Measurements from ENCODE around the gene DNAJB14.

Gene DNAJB14

DNA sequence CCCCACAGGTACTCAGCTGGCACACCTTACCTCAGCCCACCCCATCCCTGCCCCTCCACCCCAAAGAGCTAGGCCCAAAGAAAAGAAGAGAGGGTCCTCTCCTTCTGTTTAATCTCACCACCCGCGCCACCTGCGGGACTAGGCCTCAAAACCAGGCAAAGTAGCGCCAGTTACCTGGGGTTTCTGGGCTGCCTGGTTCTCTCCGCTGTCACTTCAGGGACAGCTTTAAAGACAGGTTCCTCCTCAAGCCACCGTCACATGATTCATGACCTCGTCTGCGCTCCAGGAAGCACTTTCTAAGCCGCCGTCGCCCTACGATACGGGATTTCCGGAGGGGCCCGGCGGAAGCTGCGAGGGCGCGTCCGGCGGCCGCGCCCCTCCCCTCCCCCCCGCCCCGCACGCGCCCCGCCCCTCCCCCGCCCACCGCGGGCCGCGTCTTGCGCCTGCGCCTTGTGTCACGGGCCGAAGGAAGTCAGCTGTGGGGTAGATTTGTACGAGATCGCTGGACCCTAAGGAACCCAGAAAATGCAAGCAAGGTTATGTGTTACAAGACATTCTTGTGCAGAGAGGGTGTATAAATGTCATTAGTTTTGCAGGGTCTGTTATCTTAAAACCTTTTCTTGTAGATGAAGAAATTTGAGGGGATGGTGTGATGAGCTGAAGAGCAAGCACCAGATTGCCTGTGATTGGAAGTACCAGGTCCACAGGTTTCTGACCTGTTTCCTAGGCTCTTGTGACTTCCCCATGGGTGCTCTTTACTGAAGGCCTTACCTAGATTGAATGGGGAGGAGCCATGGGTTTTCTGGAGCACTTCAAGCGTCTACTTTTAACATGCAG, 52.0 kb downstream of the DNAJB14 start, which contains the start of gene LAMTOR3:
TSS of gene LAMTOR3 (minus strand) at position 267 of the 837 bp plus-strand sequence. CDS start 464 bp downstream, outside the sequence.
- ATAC-seq, result peak; percentile 99
- no peak for TF ChIP-seq GLIS3 (CRISPR knock-in tag; IDR thresholded peaks at IDR 0.05)
- no peak for TF ChIP-seq ZC3H10 (CRISPR knock-in tag; IDR thresholded peaks at IDR 0.05)
- TF ChIP-seq ARNTL (CRISPR knock-in tag; IDR thresholded peaks at IDR 0.05; ENCODE audit: borderline replicate concordance, low read depth), result no peak
- TF ChIP-seq, protein P1, sequence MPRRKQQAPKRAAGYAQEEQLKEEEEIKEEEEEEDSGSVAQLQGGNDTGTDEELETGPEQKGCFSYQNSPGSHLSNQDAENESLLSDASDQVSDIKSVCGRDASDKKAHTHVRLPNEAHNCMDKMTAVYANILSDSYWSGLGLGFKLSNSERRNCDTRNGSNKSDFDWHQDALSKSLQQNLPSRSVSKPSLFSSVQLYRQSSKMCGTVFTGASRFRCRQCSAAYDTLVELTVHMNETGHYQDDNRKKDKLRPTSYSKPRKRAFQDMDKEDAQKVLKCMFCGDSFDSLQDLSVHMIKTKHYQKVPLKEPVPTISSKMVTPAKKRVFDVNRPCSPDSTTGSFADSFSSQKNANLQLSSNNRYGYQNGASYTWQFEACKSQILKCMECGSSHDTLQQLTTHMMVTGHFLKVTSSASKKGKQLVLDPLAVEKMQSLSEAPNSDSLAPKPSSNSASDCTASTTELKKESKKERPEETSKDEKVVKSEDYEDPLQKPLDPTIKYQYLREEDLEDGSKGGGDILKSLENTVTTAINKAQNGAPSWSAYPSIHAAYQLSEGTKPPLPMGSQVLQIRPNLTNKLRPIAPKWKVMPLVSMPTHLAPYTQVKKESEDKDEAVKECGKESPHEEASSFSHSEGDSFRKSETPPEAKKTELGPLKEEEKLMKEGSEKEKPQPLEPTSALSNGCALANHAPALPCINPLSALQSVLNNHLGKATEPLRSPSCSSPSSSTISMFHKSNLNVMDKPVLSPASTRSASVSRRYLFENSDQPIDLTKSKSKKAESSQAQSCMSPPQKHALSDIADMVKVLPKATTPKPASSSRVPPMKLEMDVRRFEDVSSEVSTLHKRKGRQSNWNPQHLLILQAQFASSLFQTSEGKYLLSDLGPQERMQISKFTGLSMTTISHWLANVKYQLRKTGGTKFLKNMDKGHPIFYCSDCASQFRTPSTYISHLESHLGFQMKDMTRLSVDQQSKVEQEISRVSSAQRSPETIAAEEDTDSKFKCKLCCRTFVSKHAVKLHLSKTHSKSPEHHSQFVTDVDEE (CRISPR knock-in tag; IDR thresholded peaks at IDR 0.05), result no peak
- TF ChIP-seq ZNF565 (CRISPR knock-in tag; conservative IDR thresholded peaks at IDR 0.05; ENCODE audit: low read depth), result no peak
- TF ChIP-seq RARB (CRISPR knock-in tag; IDR thresholded peaks at IDR 0.05), result no peak
- no peak for TF ChIP-seq ZFP30 (CRISPR knock-in tag; IDR thresholded peaks at IDR 0.05)
- TF ChIP-seq ZNF70 (CRISPR knock-in tag; IDR thresholded peaks at IDR 0.05), result no peak
- TF ChIP-seq, protein P2, sequence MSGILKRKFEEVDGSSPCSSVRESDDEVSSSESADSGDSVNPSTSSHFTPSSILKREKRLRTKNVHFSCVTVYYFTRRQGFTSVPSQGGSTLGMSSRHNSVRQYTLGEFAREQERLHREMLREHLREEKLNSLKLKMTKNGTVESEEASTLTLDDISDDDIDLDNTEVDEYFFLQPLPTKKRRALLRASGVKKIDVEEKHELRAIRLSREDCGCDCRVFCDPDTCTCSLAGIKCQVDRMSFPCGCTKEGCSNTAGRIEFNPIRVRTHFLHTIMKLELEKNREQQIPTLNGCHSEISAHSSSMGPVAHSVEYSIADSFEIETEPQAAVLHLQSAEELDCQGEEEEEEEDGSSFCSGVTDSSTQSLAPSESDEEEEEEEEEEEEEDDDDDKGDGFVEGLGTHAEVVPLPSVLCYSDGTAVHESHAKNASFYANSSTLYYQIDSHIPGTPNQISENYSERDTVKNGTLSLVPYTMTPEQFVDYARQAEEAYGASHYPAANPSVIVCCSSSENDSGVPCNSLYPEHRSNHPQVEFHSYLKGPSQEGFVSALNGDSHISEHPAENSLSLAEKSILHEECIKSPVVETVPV (CRISPR knock-in tag; IDR thresholded peaks at IDR 0.05), result no peak
- TF ChIP-seq, protein P3, sequence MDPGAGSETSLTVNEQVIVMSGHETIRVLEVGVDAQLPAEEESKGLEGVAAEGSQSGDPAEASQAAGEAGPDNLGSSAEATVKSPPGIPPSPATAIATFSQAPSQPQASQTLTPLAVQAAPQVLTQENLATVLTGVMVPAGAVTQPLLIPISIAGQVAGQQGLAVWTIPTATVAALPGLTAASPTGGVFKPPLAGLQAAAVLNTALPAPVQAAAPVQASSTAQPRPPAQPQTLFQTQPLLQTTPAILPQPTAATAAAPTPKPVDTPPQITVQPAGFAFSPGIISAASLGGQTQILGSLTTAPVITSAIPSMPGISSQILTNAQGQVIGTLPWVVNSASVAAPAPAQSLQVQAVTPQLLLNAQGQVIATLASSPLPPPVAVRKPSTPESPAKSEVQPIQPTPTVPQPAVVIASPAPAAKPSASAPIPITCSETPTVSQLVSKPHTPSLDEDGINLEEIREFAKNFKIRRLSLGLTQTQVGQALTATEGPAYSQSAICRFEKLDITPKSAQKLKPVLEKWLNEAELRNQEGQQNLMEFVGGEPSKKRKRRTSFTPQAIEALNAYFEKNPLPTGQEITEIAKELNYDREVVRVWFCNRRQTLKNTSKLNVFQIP (CRISPR knock-in tag; IDR thresholded peaks at IDR 0.05; ENCODE audit: borderline replicate concordance, low read depth), result no peak
- TF ChIP-seq BACH2 (CRISPR knock-in tag; IDR thresholded peaks at IDR 0.05; ENCODE audit: borderline replicate concordance), result no peak
- TF ChIP-seq, protein P4, sequence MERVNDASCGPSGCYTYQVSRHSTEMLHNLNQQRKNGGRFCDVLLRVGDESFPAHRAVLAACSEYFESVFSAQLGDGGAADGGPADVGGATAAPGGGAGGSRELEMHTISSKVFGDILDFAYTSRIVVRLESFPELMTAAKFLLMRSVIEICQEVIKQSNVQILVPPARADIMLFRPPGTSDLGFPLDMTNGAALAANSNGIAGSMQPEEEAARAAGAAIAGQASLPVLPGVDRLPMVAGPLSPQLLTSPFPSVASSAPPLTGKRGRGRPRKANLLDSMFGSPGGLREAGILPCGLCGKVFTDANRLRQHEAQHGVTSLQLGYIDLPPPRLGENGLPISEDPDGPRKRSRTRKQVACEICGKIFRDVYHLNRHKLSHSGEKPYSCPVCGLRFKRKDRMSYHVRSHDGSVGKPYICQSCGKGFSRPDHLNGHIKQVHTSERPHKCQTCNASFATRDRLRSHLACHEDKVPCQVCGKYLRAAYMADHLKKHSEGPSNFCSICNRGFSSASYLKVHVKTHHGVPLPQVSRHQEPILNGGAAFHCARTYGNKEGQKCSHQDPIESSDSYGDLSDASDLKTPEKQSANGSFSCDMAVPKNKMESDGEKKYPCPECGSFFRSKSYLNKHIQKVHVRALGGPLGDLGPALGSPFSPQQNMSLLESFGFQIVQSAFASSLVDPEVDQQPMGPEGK (CRISPR knock-in tag; IDR thresholded peaks at IDR 0.05; ENCODE audit: borderline replicate concordance), result no peak
- TF ChIP-seq CSDC2 (CRISPR knock-in tag; IDR thresholded peaks at IDR 0.05), result no peak
- TF ChIP-seq TCF4 (CRISPR knock-in tag; IDR thresholded peaks at IDR 0.05; ENCODE audit: borderline replicate concordance), result no peak
- TF ChIP-seq ESRRG (CRISPR knock-in tag; IDR thresholded peaks at IDR 0.05), result no peak
- TF ChIP-seq, protein P5, sequence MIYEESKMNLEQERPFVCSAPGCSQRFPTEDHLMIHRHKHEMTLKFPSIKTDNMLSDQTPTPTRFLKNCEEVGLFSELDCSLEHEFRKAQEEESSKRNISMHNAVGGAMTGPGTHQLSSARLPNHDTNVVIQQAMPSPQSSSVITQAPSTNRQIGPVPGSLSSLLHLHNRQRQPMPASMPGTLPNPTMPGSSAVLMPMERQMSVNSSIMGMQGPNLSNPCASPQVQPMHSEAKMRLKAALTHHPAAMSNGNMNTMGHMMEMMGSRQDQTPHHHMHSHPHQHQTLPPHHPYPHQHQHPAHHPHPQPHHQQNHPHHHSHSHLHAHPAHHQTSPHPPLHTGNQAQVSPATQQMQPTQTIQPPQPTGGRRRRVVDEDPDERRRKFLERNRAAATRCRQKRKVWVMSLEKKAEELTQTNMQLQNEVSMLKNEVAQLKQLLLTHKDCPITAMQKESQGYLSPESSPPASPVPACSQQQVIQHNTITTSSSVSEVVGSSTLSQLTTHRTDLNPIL (CRISPR knock-in tag; IDR thresholded peaks at IDR 0.05; ENCODE audit: low read depth), result no peak
- TF ChIP-seq ISL1 (CRISPR knock-in tag; IDR thresholded peaks at IDR 0.05), result no peak
- no peak for TF ChIP-seq PPARA (CRISPR knock-in tag; IDR thresholded peaks at IDR 0.05; ENCODE audit: borderline replicate concordance)
- no peak for TF ChIP-seq ZFP3 (CRISPR knock-in tag; IDR thresholded peaks at IDR 0.05)
- TF ChIP-seq OSR1 (CRISPR knock-in tag; IDR thresholded peaks at IDR 0.05), result no peak

DNA sequence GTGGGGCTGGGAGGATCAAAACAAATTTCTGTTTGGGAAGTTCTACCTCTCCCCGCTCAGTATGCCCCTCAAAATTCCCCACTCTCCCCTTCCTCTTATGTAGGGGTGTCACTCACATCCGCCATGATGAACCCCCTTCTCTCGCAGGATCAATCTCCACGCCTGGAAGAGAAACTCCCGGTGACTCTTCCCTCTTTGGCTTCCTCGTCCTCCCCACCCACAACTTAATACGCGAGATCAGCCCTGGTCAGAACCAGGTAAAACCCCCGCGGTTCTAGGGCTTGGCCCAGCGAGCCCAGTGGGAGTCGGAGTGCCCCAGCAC, 52.6 kb downstream of the DNAJB14 start:
- TF ChIP-seq SNAI2 (CRISPR knock-in tag; IDR thresholded peaks at IDR 0.05), result no peak
- no peak for TF ChIP-seq OSR1 (CRISPR knock-in tag; IDR thresholded peaks at IDR 0.05)
- TF ChIP-seq CSDC2 (CRISPR knock-in tag; IDR thresholded peaks at IDR 0.05), result no peak
- TF ChIP-seq, protein P2 (CRISPR knock-in tag; IDR thresholded peaks at IDR 0.05), result no peak
- TF ChIP-seq, protein P4 (CRISPR knock-in tag; IDR thresholded peaks at IDR 0.05; ENCODE audit: borderline replicate concordance), result no peak
- TF ChIP-seq TCF4 (CRISPR knock-in tag; IDR thresholded peaks at IDR 0.05; ENCODE audit: borderline replicate concordance), result no peak
- no peak for TF ChIP-seq ZNF565 (CRISPR knock-in tag; conservative IDR thresholded peaks at IDR 0.05; ENCODE audit: low read depth)
- TF ChIP-seq RARB (CRISPR knock-in tag; IDR thresholded peaks at IDR 0.05), result no peak
- ATAC-seq, result no peak
